Body of pancreas (tissue), 4 donors: ENCODE measurements around the gene MYOZ3. TPM values are rescaled to one million over a fixed set of nuclear protein-coding genes. Genes with fewer than 3 reads are reported as not detected.
A peak's percentile ranks its signal among the peaks of the same experiment; 100 is the strongest.

Experiments
- ATAC-seq: fragments of 150-250 bp; one replicate; pipeline ENCODE4 v1.9.1; 2016
- DNase-seq, 4 donors: peaks; one replicate each; pipeline ENCODE4 v3.0.0-alpha.2; 2019
- H3K27ac ChIP-seq, 4 donors: fragments of 200-600 bp; sonication (generic); 1 replicate in 3 of 4; 2 replicates in 1 of 4; pipeline versions ENCODE4 v1.5.1 to v1.6.1; 2016 to 2019; ENCODE audit warnings: mild to moderate bottlenecking in 1 of 4, mixed read lengths in 1 of 4, moderate library complexity in 1 of 4
- H3K27me3 ChIP-seq, 2 donors: fragments of 200-600 bp; sonication (generic); one replicate each; pipeline ENCODE4 v1.6.0; 2016; ENCODE audit warnings: mild to moderate bottlenecking in 1 of 2
- H3K36me3 ChIP-seq, 2 donors: fragments of 200-600 bp; sonication (generic); replicated peaks in 1 of 2; 2 replicates each; pipeline ENCODE4 v1.5.1; 2016; ENCODE audit warnings: low read depth in 2 of 2; ENCODE audit not compliant: insufficient read depth in 1 of 2
- H3K4me1 ChIP-seq: fragments of 200-600 bp; sonication (generic); one replicate; pipeline ENCODE4 v1.6.0; 2016
- H3K4me3 ChIP-seq, 2 donors: fragments of 200-600 bp; sonication (generic); 1 replicate in 1 of 2; 2 replicates in 1 of 2; pipeline ENCODE4 v1.5.1; 2016 to 2019
- H3K9me3 ChIP-seq, 3 donors: fragments of 200-600 bp; sonication (generic); 1 replicate in 2 of 3; 2 replicates in 1 of 3; pipeline ENCODE4 v1.5.1; 2016
- CTCF ChIP-seq, 7 experiments: fragments of 450-650 bp in 4 of 7; fragments of 200-600 bp in 3 of 7; sonication (generic) in 3 of 7; IDR thresholded peaks; one replicate each; pipeline ENCODE4 v1.5.1; 2016 to 2019; ENCODE audit warnings: antibody characterized with exemption in 7 of 7
- POLR2A ChIP-seq, 3 donors: fragments of 450-650 bp; IDR thresholded peaks; one replicate each; pipeline ENCODE4 v1.6.1; 2016; ENCODE audit warnings: antibody characterized with exemption in 3 of 3, mild to moderate bottlenecking in 2 of 3
- WGBS, 2 donors: methylation state at CpG; one replicate each; pipeline ENCODE4 v1.1.5; 2017; 5-methylcytosine and 5-hydroxymethylcytosine counted together
- intact Hi-C: fragments of 100-400 bp; cut with DNase I; formaldehyde crosslinking; loops from one replicate; pipeline ENCODE4 v1.15.1; 2023
- total RNA-seq, 2 donors: library from RNA; depleted of rRNA; stranded (reverse); fragments of >200 nt; gene quantifications; one replicate each; pipeline ENCODE4 v1.1.0, GENCODE V29; 2016

MYOZ3 gene
- total RNA-seq, 2 donors from 2014 or later: 0.26 TPM; not detected in 1

GRCh38 chr5:150614661-150615060 lies 46.4 kb upstream of the MYOZ3 start:
- intact Hi-C loops: no loop called here
- Histone ChIP-seq H3K4me3 (no peak overlapping the region), H3K36me3 (no peaks in the 10 kb centered on the region), H3K4me1 (peaks cover 85% of the 10 kb centered on the region), H3K27me3 (no peaks in the 10 kb centered on the region), H3K9me3 (no peaks in the 10 kb centered on the region), H3K27ac (peak overlapping the region; percentile 50 to 92 (median 86))
- DNase-seq (no peak), ATAC-seq (no peak)
- TF ChIP-seq POLR2A (IDR thresholded peaks at IDR 0.05): no peak
- no peak for TF ChIP-seq CTCF (IDR thresholded peaks at IDR 0.05)
- 41 to 43% methylated on average over 3 to 4 of the region's 4 CpGs for WGBS, 2 donors

- H3K36me3 ChIP-seq: no peaks in the 10 kb centered on the region
- TF ChIP-seq POLR2A (IDR thresholded peaks at IDR 0.05): no peak
- no peak for TF ChIP-seq CTCF (IDR thresholded peaks at IDR 0.05)
- peak overlapping the region; percentile 65 to 92 (median 86) for H3K27ac ChIP-seq
- H3K4me3 ChIP-seq: no peak overlapping the region
- 10 to 17% methylated on average over 8 to 17 of the region's 17 CpGs for WGBS, 2 donors
- DNase-seq: peak; percentile 59 to 80 (median 70)
- ATAC-seq: peak; percentile 38
- H3K4me1 ChIP-seq: peaks cover 89% of the 10 kb centered on the region
- H3K27me3 ChIP-seq: no peaks in the 10 kb centered on the region
- no peaks in the 10 kb centered on the region for H3K9me3 ChIP-seq
- intact Hi-C loops: no loop called here
These were observed 45.8 kb upstream of the MYOZ3 start for GRCh38 chr5:150615141-150615699.

GRCh38 chr5:150616024-150616470 lies 45.0 kb upstream of the MYOZ3 start:
- Histone ChIP-seq H3K4me3 (no peak overlapping the region), H3K27ac (peak overlapping the region; percentile 65 to 92 (median 86)), H3K9me3 (no peaks in the 10 kb centered on the region), H3K36me3 (no peaks in the 10 kb centered on the region), H3K27me3 (no peaks in the 10 kb centered on the region), H3K4me1 (peaks cover 92% of the 10 kb centered on the region)
- TF ChIP-seq POLR2A (IDR thresholded peaks at IDR 0.05) (no peak), CTCF (IDR thresholded peaks at IDR 0.05) (no peak)
- peak; percentile 82 to 88 (median 84) for DNase-seq
- peak; percentile 28 for ATAC-seq
- intact Hi-C loops: no loop called here
- 4 to 38% methylated on average over 1 to 5 of the region's 5 CpGs for WGBS, 2 donors

- Histone ChIP-seq H3K4me1 (peaks cover 89% of the 10 kb centered on the region), H3K27me3 (no peaks in the 10 kb centered on the region), H3K9me3 (no peaks in the 10 kb centered on the region), H3K4me3 (no peak overlapping the region), H3K36me3 (no peaks in the 10 kb centered on the region), H3K27ac (peak overlapping the region; percentile 60 to 92 (median 86))
- no peak for ATAC-seq
- DNase-seq: no peak
- WGBS, 2 donors: 97 to 100% methylated on average over 1 of the region's 1 CpG
- intact Hi-C loops: no loop called here
- no peak for TF ChIP-seq POLR2A (IDR thresholded peaks at IDR 0.05)
- no peak for TF ChIP-seq CTCF (IDR thresholded peaks at IDR 0.05)
These were observed 44.5 kb upstream of the MYOZ3 start for GRCh38 chr5:150616506-150616905.

- DNase-seq: peak in 1 of 4 donors; percentile 55
- intact Hi-C loops: no loop called here
- Histone ChIP-seq H3K27ac (peak overlapping the region; percentile 12 to 92 (median 86)), H3K27me3 (no peaks in the 10 kb centered on the region), H3K4me1 (peaks cover 72% of the 10 kb centered on the region), H3K36me3 (no peaks in the 10 kb centered on the region), H3K9me3 (no peaks in the 10 kb centered on the region), H3K4me3 (no peak overlapping the region)
- TF ChIP-seq POLR2A (IDR thresholded peaks at IDR 0.05): no peak
- no peak for ATAC-seq
- WGBS, 2 donors: 59 to 73% methylated on average over 9 of the region's 9 CpGs
These were observed 42.9 kb upstream of the MYOZ3 start for GRCh38 chr5:150618163-150618562.
